ENCODE data around the gene GSG1L2. TPM values are rescaled to one million over a fixed set of nuclear protein-coding genes. Genes with fewer than 3 reads are reported as not detected.
"Not testable (repeated sequence)": the region's sequence is repeated elsewhere in the genome, so short reads cannot be mapped to it uniquely, and the experiment has no call there.

The GSG1L2 gene
- total RNA-seq, 2 experiments from 2014 or later = not detected

GRCh38 chr17:9798724-9799123, 23.2 kb downstream of the GSG1L2 start:
- no peak overlapping the region for H3K27ac Mint-ChIP-seq
- intact Hi-C loops (cut with micrococcal nuclease) = no loop called here
- H3K36me3 Mint-ChIP-seq = no peaks in the 10 kb centered on the region
- ChIA-PET POLR2A (no interaction called here), CTCF (no interaction called here)
- peaks cover 10% of the 10 kb centered on the region for H3K27me3 Mint-ChIP-seq
- peaks cover under 1% of the 10 kb centered on the region for H3K9me3 Mint-ChIP-seq
- DNase-seq = no peak
- H3K4me3 Mint-ChIP-seq = no peak overlapping the region
- H3K4me1 Mint-ChIP-seq (ENCODE audit: low read depth) = no peaks in the 10 kb centered on the region

GRCh38 chr17:9798008-9798407, 23.9 kb downstream of the GSG1L2 start:
- no peak overlapping the region for H3K27ac Mint-ChIP-seq
- H3K36me3 Mint-ChIP-seq = no peaks in the 10 kb centered on the region
- DNase-seq = no peak
- no peaks in the 10 kb centered on the region for H3K4me1 Mint-ChIP-seq (ENCODE audit: low read depth)
- ChIA-PET POLR2A (no interaction called here), CTCF (no interaction called here)
- intact Hi-C loops (cut with micrococcal nuclease) = no loop called here
- H3K27me3 Mint-ChIP-seq = peaks cover 9% of the 10 kb centered on the region
- H3K9me3 Mint-ChIP-seq = no peaks in the 10 kb centered on the region
- no peak overlapping the region for H3K4me3 Mint-ChIP-seq

DNA sequence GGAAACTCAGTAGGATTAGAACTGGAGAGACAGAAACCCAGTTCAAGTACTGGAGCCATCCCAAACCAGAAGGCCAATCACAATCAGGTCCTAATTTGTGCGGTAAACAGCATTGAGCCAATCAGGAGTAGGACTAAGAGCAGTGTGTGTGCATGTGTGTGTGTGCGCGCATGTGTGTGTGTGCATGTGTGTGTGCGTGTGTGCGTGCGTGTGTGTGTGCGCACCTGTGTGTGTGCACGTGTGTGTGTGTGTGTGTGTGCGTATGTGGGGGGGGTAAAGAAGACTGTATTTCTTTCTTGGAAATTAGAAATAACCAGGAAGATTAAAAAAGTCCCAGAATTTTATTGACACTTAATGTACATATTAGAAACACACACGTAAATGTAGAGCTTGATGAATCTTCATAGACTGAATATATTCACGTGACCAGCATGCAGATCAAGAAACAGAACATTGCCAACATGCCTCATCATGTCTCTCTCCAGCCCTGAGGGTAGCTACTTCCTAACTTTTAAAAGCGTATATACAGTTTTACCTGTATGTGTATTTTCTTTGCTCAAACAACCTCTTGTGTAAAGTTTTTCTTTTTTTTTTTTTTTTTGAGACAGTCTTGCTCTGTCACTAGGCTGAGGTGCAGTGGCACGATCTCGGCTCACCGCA, 29.6 kb downstream of the GSG1L2 start:
- POLR2A ChIA-PET = no interaction called here
- DNase-seq = no peak
- no peaks in the 10 kb centered on the region for H3K4me1 Mint-ChIP-seq (ENCODE audit: low read depth)
- H3K27me3 Mint-ChIP-seq = no peaks in the 10 kb centered on the region
- H3K36me3 Mint-ChIP-seq = no peaks in the 10 kb centered on the region
- no peak overlapping the region for H3K4me3 Mint-ChIP-seq
- CTCF ChIA-PET = no interaction called here
- intact Hi-C loops (cut with micrococcal nuclease) = no loop called here
- H3K9me3 Mint-ChIP-seq = no peaks in the 10 kb centered on the region
- H3K27ac Mint-ChIP-seq = no peak overlapping the region

DNA sequence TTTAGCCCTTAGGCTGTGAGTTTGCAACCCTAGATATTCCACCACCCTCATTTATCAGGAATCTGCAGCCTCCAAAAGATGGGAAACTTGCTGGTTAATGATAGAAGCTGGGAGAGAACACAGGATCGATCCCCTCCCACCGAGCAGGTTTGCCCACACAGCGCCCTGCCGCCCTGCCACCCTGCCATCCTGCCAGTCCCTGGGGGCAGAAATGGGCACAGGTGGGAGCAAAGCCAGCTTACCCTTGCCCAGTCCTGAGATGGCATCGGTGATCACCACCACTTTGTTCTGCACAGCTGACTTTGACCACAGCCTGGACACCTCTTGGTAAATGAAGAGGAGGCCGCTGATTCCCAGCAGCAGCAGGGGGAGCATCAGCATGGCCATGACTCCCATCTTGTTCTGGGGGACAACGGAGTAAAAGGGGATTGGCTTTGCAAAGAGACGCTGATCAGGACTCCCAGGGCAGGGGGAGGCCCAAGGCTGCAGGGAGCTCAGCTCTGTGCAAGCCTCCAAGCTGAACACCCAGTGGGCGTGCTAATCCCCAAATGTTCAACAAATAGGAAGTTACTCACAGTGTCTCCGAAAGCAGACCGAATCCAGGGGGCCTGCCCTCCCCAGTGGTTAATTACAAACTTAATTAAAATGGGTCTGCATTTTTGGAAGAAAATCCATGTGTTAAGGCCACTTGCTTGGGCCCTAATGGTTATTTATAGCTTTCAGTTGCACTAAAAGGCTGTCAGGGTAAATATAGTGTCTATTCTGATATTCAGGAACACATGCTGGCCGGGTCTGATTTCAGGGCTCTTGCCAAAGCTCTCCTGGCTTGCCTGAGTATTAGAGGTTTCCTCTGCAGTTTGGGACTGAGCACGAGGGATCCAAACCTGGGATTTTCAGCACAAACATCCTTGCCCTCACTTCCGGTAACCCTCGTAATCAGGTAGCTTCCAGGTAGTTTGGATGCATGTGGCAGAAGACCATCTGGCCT, 30.7 kb downstream of the GSG1L2 start, which contains the start of gene DHRS7C:
Gene DHRS7C, minus strand, starts transcription at position 704 of the 988 bp plus-strand sequence. Its CDS starts 308 bp downstream, at position 396.
- no peak for DNase-seq
- Mint-ChIP-seq H3K27me3 (peaks cover 1% of the 10 kb centered on the region), H3K4me1 (ENCODE audit: low read depth) (no peaks in the 10 kb centered on the region), H3K27ac (no peak within 1 kb of the TSS), H3K9me3 (no peaks in the 10 kb centered on the region), H3K36me3 (no peaks in the 10 kb centered on the region), H3K4me3 (no peak within 1 kb of the TSS)
- ChIA-PET POLR2A (no interaction called here), CTCF (interaction anchor here (1.4 kb wide), 1 partner anchor 23 kb away, joined by 4 read pairs; no protein-coding TSS in a partner anchor)
- intact Hi-C loops (cut with micrococcal nuclease) = no loop called here

GRCh38 chr17:9790316-9790715, 31.6 kb downstream of the GSG1L2 start:
- no peak for DNase-seq
- H3K4me1 Mint-ChIP-seq (ENCODE audit: low read depth) = no peaks in the 10 kb centered on the region
- no peak overlapping the region for H3K27ac Mint-ChIP-seq
- ChIA-PET CTCF (interaction anchor here (1.4 kb wide), 1 partner anchor 22 kb away, joined by 4 read pairs; no protein-coding TSS in a partner anchor), POLR2A (no interaction called here)
- peaks cover 1% of the 10 kb centered on the region for H3K27me3 Mint-ChIP-seq
- H3K36me3 Mint-ChIP-seq = no peaks in the 10 kb centered on the region
- H3K9me3 Mint-ChIP-seq = no peaks in the 10 kb centered on the region
- intact Hi-C loops (cut with micrococcal nuclease) = no loop called here
- no peak overlapping the region for H3K4me3 Mint-ChIP-seq

- intact Hi-C loops (cut with micrococcal nuclease) = no loop called here
- H3K27ac Mint-ChIP-seq = no peak overlapping the region
- H3K4me1 Mint-ChIP-seq (ENCODE audit: low read depth) = no peaks in the 10 kb centered on the region
- no peaks in the 10 kb centered on the region for H3K36me3 Mint-ChIP-seq
- no peak overlapping the region for H3K4me3 Mint-ChIP-seq
- peaks cover 1% of the 10 kb centered on the region for H3K27me3 Mint-ChIP-seq
- ChIA-PET POLR2A (no interaction called here), CTCF (no interaction called here)
- no peak for DNase-seq
- H3K9me3 Mint-ChIP-seq = no peaks in the 10 kb centered on the region
Measured at GRCh38 chr17:9788601-9789000, 33.3 kb downstream of the GSG1L2 start.

DNA sequence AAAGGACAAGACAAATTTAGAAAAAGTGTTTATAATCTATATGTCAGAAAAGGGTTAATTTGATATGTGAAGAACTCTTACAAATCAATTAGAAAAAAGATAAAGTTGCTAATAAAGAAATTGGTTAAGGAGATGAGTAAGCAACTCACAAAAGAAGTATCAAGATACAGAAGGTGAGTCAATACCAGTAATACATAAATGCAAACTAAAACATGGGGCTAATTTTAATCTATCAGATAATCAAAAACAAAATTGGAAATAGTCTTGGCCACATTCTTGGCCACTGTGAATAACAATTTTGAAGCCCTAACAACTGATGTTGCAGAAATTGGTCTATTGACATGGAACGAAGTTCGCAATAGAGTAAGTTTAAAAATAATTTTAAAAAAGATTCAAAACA, 37.3 kb downstream of the GSG1L2 start:
- DNase-seq = no peak
- Mint-ChIP-seq H3K36me3 (no peaks in the 10 kb centered on the region), H3K27me3 (peaks cover 12% of the 10 kb centered on the region), H3K4me3 (no peak overlapping the region), H3K4me1 (ENCODE audit: low read depth) (no peaks in the 10 kb centered on the region), H3K27ac (no peak overlapping the region), H3K9me3 (no peaks in the 10 kb centered on the region)
- POLR2A ChIA-PET = no interaction called here
- intact Hi-C loops (cut with micrococcal nuclease) = no loop called here
- CTCF ChIA-PET = no interaction called here

DNA sequence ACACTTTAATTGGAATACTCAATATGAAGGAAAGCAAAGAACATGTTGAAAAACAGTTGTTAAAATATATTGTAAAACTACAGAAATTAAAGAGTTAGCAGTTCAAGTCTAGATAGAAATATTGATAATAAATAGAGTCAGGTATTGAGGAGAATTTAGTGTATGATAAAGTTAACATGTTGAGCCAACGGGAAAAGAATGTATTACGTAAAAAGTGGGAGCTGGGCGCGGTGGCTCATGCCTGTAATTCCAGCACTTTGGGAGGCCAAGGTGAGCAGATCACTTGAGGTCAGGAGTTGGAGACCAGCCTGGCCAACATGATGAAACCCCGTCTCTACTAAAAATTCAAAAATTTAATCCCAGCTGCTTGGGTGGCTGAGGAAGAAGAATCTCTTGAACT, 38.4 kb downstream of the GSG1L2 start:
- DNase-seq; H3K27ac Mint-ChIP-seq; H3K9me3 Mint-ChIP-seq; POLR2A ChIA-PET; H3K36me3 Mint-ChIP-seq; CTCF ChIA-PET; H3K4me3 Mint-ChIP-seq; intact Hi-C loops (cut with micrococcal nuclease); H3K4me1 Mint-ChIP-seq (ENCODE audit: low read depth): not testable (repeated sequence)
- peaks cover 12% of the 10 kb centered on the region for H3K27me3 Mint-ChIP-seq

- intact Hi-C loops (cut with micrococcal nuclease) = no loop called here
- DNase-seq = no peak
- CTCF ChIA-PET = no interaction called here
- no peaks in the 10 kb centered on the region for H3K4me1 Mint-ChIP-seq (ENCODE audit: low read depth)
- no peak overlapping the region for H3K4me3 Mint-ChIP-seq
- H3K27me3 Mint-ChIP-seq = peaks cover 14% of the 10 kb centered on the region
- no peak overlapping the region for H3K27ac Mint-ChIP-seq
- H3K9me3 Mint-ChIP-seq = no peaks in the 10 kb centered on the region
- POLR2A ChIA-PET = no interaction called here
- H3K36me3 Mint-ChIP-seq = no peaks in the 10 kb centered on the region
Measured at GRCh38 chr17:9783050-9783449, 38.8 kb downstream of the GSG1L2 start.

DNA sequence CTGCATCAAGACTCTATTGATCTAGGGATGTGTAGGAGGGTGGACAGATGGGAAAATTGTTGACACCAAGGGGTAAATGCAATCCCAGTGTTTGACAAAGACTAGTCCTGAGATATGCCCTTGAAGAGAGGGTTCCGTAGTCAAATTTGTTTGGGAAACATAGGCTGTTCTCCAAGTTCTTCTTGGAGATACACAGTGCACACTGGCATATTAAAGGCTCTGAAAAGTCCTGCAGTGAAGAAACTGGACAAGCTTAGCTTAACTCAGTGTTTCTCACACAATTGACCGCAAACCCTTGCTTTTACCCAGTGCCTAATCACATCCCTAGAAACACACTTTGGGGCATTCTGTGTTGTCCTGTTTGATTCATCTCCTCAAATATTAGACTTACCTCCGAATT, 41.3 kb downstream of the GSG1L2 start:
- H3K27me3 Mint-ChIP-seq = peaks cover 12% of the 10 kb centered on the region
- intact Hi-C loops (cut with micrococcal nuclease) = no loop called here
- ChIA-PET CTCF (no interaction called here), POLR2A (no interaction called here)
- no peak overlapping the region for H3K4me3 Mint-ChIP-seq
- DNase-seq = no peak
- no peaks in the 10 kb centered on the region for H3K9me3 Mint-ChIP-seq
- no peaks in the 10 kb centered on the region for H3K36me3 Mint-ChIP-seq
- no peak overlapping the region for H3K27ac Mint-ChIP-seq
- H3K4me1 Mint-ChIP-seq (ENCODE audit: low read depth) = no peaks in the 10 kb centered on the region

DNA sequence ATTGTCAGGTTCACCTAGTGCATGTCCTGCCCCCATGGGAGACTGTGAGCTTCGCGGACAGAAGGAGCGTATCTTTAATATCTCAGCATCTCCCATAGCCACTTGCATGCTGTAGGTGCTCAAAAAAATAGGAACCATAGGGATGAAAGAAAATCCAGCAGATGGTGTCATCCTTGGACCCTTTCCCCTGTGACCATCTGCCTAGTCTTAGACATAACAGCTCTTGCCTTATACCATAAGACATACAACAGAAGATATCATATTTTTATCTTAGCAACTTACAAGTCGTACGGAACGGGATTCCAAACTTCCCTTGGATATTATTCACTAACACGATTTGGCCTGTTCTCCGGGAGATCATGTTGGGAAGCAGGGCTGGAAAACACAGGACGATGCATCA, 45.0 kb downstream of the GSG1L2 start:
- Mint-ChIP-seq H3K9me3 (no peaks in the 10 kb centered on the region), H3K27ac (no peak overlapping the region), H3K36me3 (no peaks in the 10 kb centered on the region), H3K4me3 (no peak overlapping the region), H3K27me3 (peaks cover 3% of the 10 kb centered on the region), H3K4me1 (ENCODE audit: low read depth) (no peaks in the 10 kb centered on the region)
- CTCF ChIA-PET = no interaction called here
- DNase-seq = no peak
- POLR2A ChIA-PET = no interaction called here
- intact Hi-C loops (cut with micrococcal nuclease) = no loop called here

DNA sequence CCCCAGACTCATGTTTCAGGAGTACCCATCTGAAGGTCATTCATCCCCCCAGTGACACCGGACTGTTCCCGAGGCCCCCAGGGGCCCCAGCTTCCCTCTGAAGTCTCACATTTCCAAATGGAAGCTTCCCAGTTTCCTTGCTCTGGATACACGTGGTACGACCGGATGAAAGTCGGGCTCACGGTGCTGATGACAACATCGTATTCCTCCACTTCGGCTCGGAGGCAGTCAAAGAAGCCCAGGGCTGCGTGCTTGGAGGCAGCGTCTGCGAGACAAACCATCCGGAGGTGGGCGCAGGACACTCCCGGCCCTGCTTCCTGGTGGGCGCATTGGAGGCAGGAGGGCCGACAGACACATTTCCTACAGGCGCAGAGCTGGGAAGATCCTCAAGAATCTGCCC, 49.2 kb downstream of the GSG1L2 start:
- POLR2A ChIA-PET = no interaction called here
- no peak overlapping the region for H3K27ac Mint-ChIP-seq
- CTCF ChIA-PET = no interaction called here

DNA sequence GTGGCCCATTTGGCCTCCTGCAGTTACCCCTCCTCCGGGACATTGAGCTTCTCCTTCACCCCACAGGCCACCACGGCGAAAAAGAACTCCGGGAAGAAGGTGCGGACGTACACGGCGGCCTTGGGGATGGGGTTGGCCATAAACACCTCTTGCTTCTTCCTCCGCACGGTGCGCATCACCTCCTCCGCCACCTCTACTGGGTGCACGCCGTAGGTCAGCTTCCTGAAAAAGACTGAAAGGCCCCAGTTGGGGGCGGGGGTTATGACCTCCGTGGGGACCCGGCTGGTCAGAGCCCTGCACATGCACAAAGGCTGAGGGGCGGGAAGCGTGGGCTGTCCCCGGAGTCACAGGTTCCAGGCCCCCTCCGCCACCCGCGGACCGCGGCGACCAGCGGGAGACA, 50.4 kb downstream of the GSG1L2 start:
- CTCF ChIA-PET = no interaction called here
- Mint-ChIP-seq H3K4me3 (no peak overlapping the region), H3K9me3 (no peaks in the 10 kb centered on the region), H3K27me3 (peaks cover 3% of the 10 kb centered on the region), H3K27ac (no peak overlapping the region), H3K36me3 (no peaks in the 10 kb centered on the region), H3K4me1 (ENCODE audit: low read depth) (no peaks in the 10 kb centered on the region)
- POLR2A ChIA-PET = no interaction called here
- intact Hi-C loops (cut with micrococcal nuclease) = no loop called here
- no peak for DNase-seq

More for the DNA sequence above, 49.2 kb downstream of the GSG1L2 start:
- intact Hi-C loops (cut with micrococcal nuclease) = no loop called here
- peaks cover 3% of the 10 kb centered on the region for H3K27me3 Mint-ChIP-seq
- DNase-seq = no peak
- H3K36me3 Mint-ChIP-seq = no peaks in the 10 kb centered on the region
- H3K4me1 Mint-ChIP-seq (ENCODE audit: low read depth) = no peaks in the 10 kb centered on the region
- no peak overlapping the region for H3K4me3 Mint-ChIP-seq
- no peaks in the 10 kb centered on the region for H3K9me3 Mint-ChIP-seq
